Tibial nerve (tissue), 4 donors: ENCODE data around the gene QKI. TPM values are rescaled to one million over a fixed set of nuclear protein-coding genes. Genes with fewer than 3 reads are reported as not detected.
A peak's percentile ranks its signal among the peaks of the same experiment; 100 is the strongest.

Experiments used
- DNase-seq, 2 donors: peaks; one replicate each; pipeline ENCODE4 v3.0.0-alpha.2; 2019; ENCODE audit warnings: low spot score in 2 of 2
- H3K27ac ChIP-seq, 4 donors: fragments of 200-600 bp; sonication (generic) in 3 of 4; one replicate each; pipeline ENCODE4 v1.5.1; 2017 to 2019; ENCODE audit warnings: mild to moderate bottlenecking in 1 of 4
- H3K27me3 ChIP-seq, 2 donors: fragments of 200-600 bp; sonication (generic) in 1 of 2; one replicate each; pipeline versions ENCODE4 v1.5.1 to v1.6.0; 2017 to 2019
- H3K36me3 ChIP-seq, 3 donors: fragments of 200-600 bp; sonication (generic); one replicate each; pipeline ENCODE4 v1.5.1; 2018 to 2019
- H3K4me1 ChIP-seq, 4 donors: fragments of 200-600 bp; sonication (generic) in 3 of 4; one replicate each; pipeline ENCODE4 v1.5.1; 2017 to 2019
- H3K4me3 ChIP-seq, 4 donors: fragments of 200-600 bp; sonication (generic) in 3 of 4; one replicate each; pipeline ENCODE4 v1.5.1; 2017 to 2019; ENCODE audit warnings: mild to moderate bottlenecking in 1 of 4, moderate library complexity in 1 of 4
- H3K9me3 ChIP-seq, 4 donors: fragments of 200-600 bp; sonication (generic) in 3 of 4; one replicate each; pipeline ENCODE4 v1.5.1; 2017 to 2019
- CTCF ChIP-seq, 5 experiments: fragments of 200-600 bp in 3 of 5; fragments of 450-650 bp in 2 of 5; sonication (generic) in 3 of 5; IDR thresholded peaks; one replicate each; pipeline ENCODE4 v1.5.1; 2016 to 2019; ENCODE audit warnings: antibody characterized with exemption in 5 of 5, mild to moderate bottlenecking in 3 of 5, moderate library complexity in 2 of 5
- EP300 ChIP-seq, 2 donors: sonication (generic); formaldehyde crosslinking; IDR thresholded peaks; one replicate each; pipeline ENCODE4 v1.6.1; 2017; ENCODE audit warnings: antibody characterized with exemption in 2 of 2, mild to moderate bottlenecking in 1 of 2
- POLR2A ChIP-seq, 2 donors: fragments of 450-650 bp; IDR thresholded peaks; one replicate each; pipeline ENCODE4 v1.6.1; 2017; ENCODE audit warnings: antibody characterized with exemption in 2 of 2, mild to moderate bottlenecking in 2 of 2, moderate library complexity in 2 of 2
- WGBS, 2 donors: methylation state at CpG; one replicate each; pipeline ENCODE4 v1.1.5; 2018; 5-methylcytosine and 5-hydroxymethylcytosine counted together
- total RNA-seq, 4 donors: library from RNA; depleted of rRNA; stranded (reverse); fragments of >200 nt; gene quantifications; one replicate each; pipeline ENCODE4 v1.1.0, GENCODE V29; 2016

Gene QKI
- total RNA-seq: 100 to 1,000 TPM; 365 to 570 (median 511) TPM

- 0 to 2% methylated on average over 26 to 38 of the region's 127 CpGs for WGBS, 2 donors
- peak; percentile 71 to 75 for DNase-seq
- H3K27ac ChIP-seq: peak within 1 kb of the TSS; percentile 99 to 100 (median 100)
- H3K9me3 ChIP-seq: no peaks in the 10 kb centered on the region
- peaks cover 0 to 22% (median 3%) of the 10 kb centered on the region in 4 donors for H3K4me1 ChIP-seq
- TF ChIP-seq CTCF (IDR thresholded peaks at IDR 0.05): peak in 1 of 5 experiments; percentile 26
- TF ChIP-seq EP300 (IDR thresholded peaks at IDR 0.05): peak in 1 of 2 donors; percentile 90
- peak; percentile 89 to 92 for TF ChIP-seq POLR2A (IDR thresholded peaks at IDR 0.05)
- no peaks in the 10 kb centered on the region for H3K36me3 ChIP-seq
- H3K4me3 ChIP-seq: peak within 1 kb of the TSS; percentile 87 to 99 (median 91)
- H3K27me3 ChIP-seq: no peaks in the 10 kb centered on the region
These were observed at the start of gene QKI for GRCh38 chr6:163414117-163414945. Gene QKI, plus strand, starts transcription at chr6:163414718. Its CDS starts 476 bp downstream, at chr6:163415194.

GRCh38 chr6:163366288-163366687, 48.2 kb upstream of the QKI start:
- Histone ChIP-seq H3K27ac (no peak overlapping the region), H3K4me3 (no peak overlapping the region), H3K36me3 (no peaks in the 10 kb centered on the region), H3K4me1 (peaks cover 0 to 8% (median 0%) of the 10 kb centered on the region in 4 donors), H3K27me3 (no peaks in the 10 kb centered on the region), H3K9me3 (no peaks in the 10 kb centered on the region)
- 80 to 88% methylated on average over 5 of the region's 5 CpGs for WGBS, 2 donors
- DNase-seq: no peak
- TF ChIP-seq POLR2A (IDR thresholded peaks at IDR 0.05) (no peak), EP300 (IDR thresholded peaks at IDR 0.05) (no peak)

- H3K27me3 ChIP-seq: no peaks in the 10 kb centered on the region
- WGBS, 2 donors: 78 to 80% methylated on average over 6 of the region's 6 CpGs
- H3K9me3 ChIP-seq: no peaks in the 10 kb centered on the region
- H3K27ac ChIP-seq: no peak overlapping the region
- H3K4me1 ChIP-seq: peaks cover 0 to 8% (median 0%) of the 10 kb centered on the region in 4 donors
- no peak overlapping the region for H3K4me3 ChIP-seq
- no peaks in the 10 kb centered on the region for H3K36me3 ChIP-seq
- no peak for DNase-seq
- no peak for TF ChIP-seq POLR2A (IDR thresholded peaks at IDR 0.05)
- TF ChIP-seq CTCF (IDR thresholded peaks at IDR 0.05): no peak
- no peak for TF ChIP-seq EP300 (IDR thresholded peaks at IDR 0.05)
These were observed 46.9 kb upstream of the QKI start for GRCh38 chr6:163367497-163368183.

- no peak for DNase-seq
- H3K36me3 ChIP-seq: no peaks in the 10 kb centered on the region
- no peak overlapping the region for H3K27ac ChIP-seq
These were observed 45.4 kb upstream of the QKI start for GRCh38 chr6:163369141-163369540.

More at GRCh38 chr6:163369141-163369540, 45.4 kb upstream of the QKI start:
- Histone ChIP-seq H3K4me1 (peaks cover 0 to 8% (median 0%) of the 10 kb centered on the region in 4 donors), H3K9me3 (no peaks in the 10 kb centered on the region), H3K27me3 (no peaks in the 10 kb centered on the region), H3K4me3 (no peak overlapping the region)
- TF ChIP-seq CTCF (IDR thresholded peaks at IDR 0.05) (no peak), EP300 (IDR thresholded peaks at IDR 0.05) (no peak), POLR2A (IDR thresholded peaks at IDR 0.05) (no peak)
- WGBS, 2 donors: 57 to 64% methylated on average over 1 of the region's 1 CpG
